GM23248 (cell line): ENCODE results near the gene HAL.

ENCODE experiments used
- EZH2 ChIP-seq: fragments of 200-600 bp; sonication (generic); IDR thresholded peaks from 2 replicates; pipeline ENCODE4 v1.6.1; 2018; ENCODE audit warnings: antibody characterized with exemption, mild to moderate bottlenecking; ENCODE audit not compliant: insufficient read depth, poor library complexity, severe bottlenecking
- EZH2phosphoT487 ChIP-seq: fragments of 200-600 bp; sonication (generic); IDR thresholded peaks from 2 replicates; pipeline ENCODE4 v1.6.1; 2018; ENCODE audit warnings: antibody characterized with exemption, moderate library complexity, mild to moderate bottlenecking, low read depth; ENCODE audit not compliant: insufficient read depth

GRCh38 chr12:95972832-95973456 lies 23.2 kb downstream of the HAL start:
- TF ChIP-seq EZH2, result no peak
- TF ChIP-seq EZH2phosphoT487, result no peak
